Measurements from ENCODE around the gene MYO9B. TPM values are rescaled to one million over a fixed set of nuclear protein-coding genes. Genes with fewer than 3 reads are reported as not detected.
"Not testable (repeated sequence)": the region's sequence is repeated elsewhere in the genome, so short reads cannot be mapped to it uniquely, and the experiment has no call there.

MYO9B gene
- total and polyA plus RNA-seq, 4 donors = 27.9 to 124 (median 68.8) TPM

DNA sequence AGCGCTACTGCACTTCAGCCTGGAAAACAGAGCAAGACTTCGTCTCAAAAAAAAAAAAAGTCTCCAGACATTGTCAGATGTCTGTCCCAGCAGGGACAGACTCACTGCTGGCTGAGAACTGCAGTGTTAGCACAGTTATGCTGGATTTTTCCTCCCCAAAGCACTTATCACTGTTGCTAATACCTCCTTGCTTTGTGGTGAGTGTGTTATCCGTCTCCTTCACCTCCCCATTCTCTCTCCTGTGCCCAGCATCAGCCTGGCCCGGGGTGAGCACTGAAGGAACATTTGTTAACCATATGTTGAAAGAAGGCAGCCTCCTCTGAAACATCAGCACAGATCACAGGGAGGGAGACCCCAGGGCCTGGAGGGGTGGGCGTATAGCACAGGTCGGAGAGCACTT is 11.3 kb downstream of the MYO9B start:
- Histone ChIP-seq H3K9me3 (ENCODE audit: control insufficient read depth, insufficient read depth, low read length) (no peaks in the 10 kb centered on the region), H3K27me3 (ENCODE audit: control insufficient read depth, insufficient read depth, low read length) (no peaks in the 10 kb centered on the region), H3K4me1 (ENCODE audit: control insufficient read depth, insufficient read depth, low read length) (peaks cover 60% of the 10 kb centered on the region), H3K36me3 (ENCODE audit: control insufficient read depth, insufficient read depth, low read length) (peaks cover 21% of the 10 kb centered on the region), H3K27ac (ENCODE audit: low read depth, low read length) (peak overlapping the region; percentile 33), H3K4me3 (ENCODE audit: low read depth, low read length) (no peak overlapping the region)
- peak in 1 of 6 donors; percentile 28 for DNase-seq (ENCODE audit: low read depth in 4 of 6, low spot score in 6 of 6)
- WGBS (ENCODE audit: insufficient coverage) = 89% methylated on average over 4 of the region's 6 CpGs

DNA sequence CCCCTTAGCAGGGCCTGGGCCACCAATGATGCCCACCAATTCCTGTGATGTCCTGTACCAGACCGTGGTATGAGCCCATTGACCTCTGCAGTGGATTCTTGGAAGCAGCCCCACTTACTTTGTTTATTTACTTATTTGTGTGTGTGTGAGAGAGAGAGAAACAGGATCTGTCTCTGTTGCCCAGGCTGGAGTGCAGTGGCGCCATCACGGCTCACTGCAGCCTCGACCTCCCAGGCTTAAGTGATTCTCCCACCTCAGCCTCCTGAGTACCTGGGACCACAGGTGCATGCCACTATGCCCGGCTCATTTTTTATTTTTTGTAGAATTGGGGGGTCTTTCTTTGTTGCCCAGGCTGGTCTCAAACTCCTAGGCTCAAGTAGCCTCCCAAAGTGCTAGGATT is 13.0 kb downstream of the MYO9B start:
- H3K36me3 ChIP-seq (ENCODE audit: control insufficient read depth, insufficient read depth, low read length) = peaks cover 20% of the 10 kb centered on the region
- H3K9me3 ChIP-seq (ENCODE audit: control insufficient read depth, insufficient read depth, low read length) = no peaks in the 10 kb centered on the region
- no peaks in the 10 kb centered on the region for H3K27me3 ChIP-seq (ENCODE audit: control insufficient read depth, insufficient read depth, low read length)
- peaks cover 54% of the 10 kb centered on the region for H3K4me1 ChIP-seq (ENCODE audit: control insufficient read depth, insufficient read depth, low read length)
- peak overlapping the region; percentile 70 for H3K27ac ChIP-seq (ENCODE audit: low read depth, low read length)
- DNase-seq (ENCODE audit: low read depth in 4 of 6, low spot score in 6 of 6) = no peak
- H3K4me3 ChIP-seq (ENCODE audit: low read depth, low read length) = no peak overlapping the region
- WGBS (ENCODE audit: insufficient coverage) = 72% methylated on average over 3 of the region's 5 CpGs

DNA sequence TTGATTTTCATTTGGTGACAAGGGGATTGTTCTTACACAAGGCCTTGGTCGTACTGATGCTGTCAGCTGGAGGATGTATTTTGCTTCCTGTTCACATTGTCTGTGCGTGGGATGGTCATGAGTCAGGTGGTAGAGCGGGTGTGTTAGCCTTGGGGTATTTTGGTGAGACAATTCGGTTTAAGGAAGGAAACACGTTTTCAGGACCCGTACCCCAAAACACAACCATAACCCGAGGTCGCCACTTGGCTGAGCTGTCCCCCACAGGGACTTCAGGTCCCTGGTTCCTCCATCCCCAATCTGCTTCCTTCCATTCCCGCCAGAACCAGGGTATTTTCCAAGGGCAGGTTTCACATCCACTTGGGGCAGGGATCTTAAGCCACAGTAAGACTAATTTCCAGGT is 15.0 kb downstream of the MYO9B start:
- Histone ChIP-seq H3K27me3 (ENCODE audit: control insufficient read depth, insufficient read depth, low read length) (no peaks in the 10 kb centered on the region), H3K27ac (ENCODE audit: low read depth, low read length) (no peak overlapping the region), H3K4me1 (ENCODE audit: control insufficient read depth, insufficient read depth, low read length) (peaks cover 46% of the 10 kb centered on the region), H3K9me3 (ENCODE audit: control insufficient read depth, insufficient read depth, low read length) (no peaks in the 10 kb centered on the region), H3K4me3 (ENCODE audit: low read depth, low read length) (no peak overlapping the region), H3K36me3 (ENCODE audit: control insufficient read depth, insufficient read depth, low read length) (peaks cover 20% of the 10 kb centered on the region)
- 82% methylated on average over 5 of the region's 9 CpGs for WGBS (ENCODE audit: insufficient coverage)
- DNase-seq (ENCODE audit: low read depth in 4 of 6, low spot score in 6 of 6) = no peak

DNA sequence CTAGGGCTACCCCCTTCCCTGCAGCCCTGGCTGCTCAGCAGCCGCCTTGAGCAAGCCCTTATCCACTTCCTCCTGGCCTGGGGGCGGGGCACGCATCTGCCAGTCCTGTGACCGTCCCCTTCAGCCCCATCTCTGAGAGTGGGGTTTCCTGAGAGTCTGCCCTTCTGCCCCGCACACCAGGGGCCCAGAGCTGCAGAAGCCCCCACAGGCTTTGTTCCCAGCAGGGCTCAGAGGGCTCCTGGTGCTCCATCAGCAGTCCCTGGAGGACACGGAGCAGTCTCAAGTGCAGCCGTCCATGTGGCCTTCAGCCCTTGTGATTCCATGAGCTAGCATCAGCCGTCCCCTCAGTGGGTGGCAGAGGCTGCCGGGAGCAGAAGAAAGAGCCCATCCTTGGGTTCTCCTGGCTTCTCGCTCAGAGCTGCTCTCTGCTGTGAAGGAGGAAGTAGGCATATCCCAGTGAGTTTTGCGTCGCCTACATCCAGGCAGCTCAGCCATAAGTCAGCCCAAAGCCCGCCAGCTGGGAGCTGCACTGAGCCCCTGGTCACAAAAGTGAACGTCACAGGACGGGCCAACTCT is 16.3 kb downstream of the MYO9B start:
- Histone ChIP-seq H3K27me3 (ENCODE audit: control insufficient read depth, insufficient read depth, low read length) (no peaks in the 10 kb centered on the region), H3K36me3 (ENCODE audit: control insufficient read depth, insufficient read depth, low read length) (peaks cover 14% of the 10 kb centered on the region), H3K27ac (ENCODE audit: low read depth, low read length) (peak overlapping the region; percentile 25), H3K4me1 (ENCODE audit: control insufficient read depth, insufficient read depth, low read length) (peaks cover 33% of the 10 kb centered on the region), H3K4me3 (ENCODE audit: low read depth, low read length) (no peak overlapping the region), H3K9me3 (ENCODE audit: control insufficient read depth, insufficient read depth, low read length) (no peaks in the 10 kb centered on the region)
- WGBS (ENCODE audit: insufficient coverage) = 79% methylated on average over 14 of the region's 15 CpGs
- no peak for DNase-seq (ENCODE audit: low read depth in 4 of 6, low spot score in 6 of 6)

DNA sequence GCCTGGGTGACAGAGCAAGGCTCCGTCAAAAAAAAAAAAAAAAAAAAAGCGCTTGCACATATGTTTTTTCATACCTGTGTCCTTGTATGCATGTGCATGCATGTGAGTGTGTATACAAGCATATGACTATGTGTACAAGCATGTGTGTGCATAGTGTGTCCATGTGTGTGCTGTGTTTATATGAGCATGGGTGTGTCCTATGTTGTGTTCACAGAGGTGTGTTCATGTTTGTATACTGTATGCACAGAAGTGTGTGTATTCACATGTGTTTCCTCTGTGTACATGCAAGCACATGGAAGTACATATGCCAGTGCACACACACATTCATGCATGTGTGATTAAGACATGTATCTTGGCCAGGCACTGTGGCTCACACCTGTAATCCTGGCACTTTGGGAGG is 17.1 kb downstream of the MYO9B start:
- Histone ChIP-seq H3K36me3 (ENCODE audit: control insufficient read depth, insufficient read depth, low read length) (peaks cover 11% of the 10 kb centered on the region), H3K9me3 (ENCODE audit: control insufficient read depth, insufficient read depth, low read length) (no peaks in the 10 kb centered on the region), H3K27ac (ENCODE audit: low read depth, low read length) (no peak overlapping the region), H3K4me1 (ENCODE audit: control insufficient read depth, insufficient read depth, low read length) (peaks cover 27% of the 10 kb centered on the region), H3K27me3 (ENCODE audit: control insufficient read depth, insufficient read depth, low read length) (no peaks in the 10 kb centered on the region), H3K4me3 (ENCODE audit: low read depth, low read length) (no peak overlapping the region)
- WGBS (ENCODE audit: insufficient coverage) = no CpG with 5 or more reads among the region's 2 CpGs
- no peak for DNase-seq (ENCODE audit: low read depth in 4 of 6, low spot score in 6 of 6)

DNA sequence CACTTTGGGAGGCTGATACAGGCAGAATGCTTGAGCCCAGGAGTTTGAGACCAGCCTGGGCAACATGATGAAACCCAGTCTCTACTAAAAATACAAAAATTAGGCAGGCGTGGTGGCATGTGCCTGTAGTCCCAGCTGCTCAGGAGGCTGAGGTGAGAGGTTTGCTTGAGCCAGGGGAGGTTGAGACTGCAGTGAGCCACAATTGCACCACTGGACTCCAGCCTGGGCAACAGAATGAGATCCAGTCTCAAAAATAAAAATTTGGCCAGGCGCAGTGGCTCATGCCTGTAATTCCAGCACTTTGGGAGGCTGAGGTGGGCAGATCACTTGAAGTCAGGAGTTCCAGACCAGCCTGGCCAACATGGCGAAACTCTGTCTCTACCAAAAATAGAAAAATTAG is 19.1 kb downstream of the MYO9B start:
- 94% methylated on average over 3 of the region's 3 CpGs for WGBS (ENCODE audit: insufficient coverage)
- H3K9me3 ChIP-seq (ENCODE audit: control insufficient read depth, insufficient read depth, low read length); DNase-seq (ENCODE audit: low read depth in 4 of 6, low spot score in 6 of 6); H3K27ac ChIP-seq (ENCODE audit: low read depth, low read length); H3K27me3 ChIP-seq (ENCODE audit: control insufficient read depth, insufficient read depth, low read length); H3K4me3 ChIP-seq (ENCODE audit: low read depth, low read length): not testable (repeated sequence)
- H3K36me3 ChIP-seq (ENCODE audit: control insufficient read depth, insufficient read depth, low read length) = peaks cover 11% of the 10 kb centered on the region
- peaks cover 14% of the 10 kb centered on the region for H3K4me1 ChIP-seq (ENCODE audit: control insufficient read depth, insufficient read depth, low read length)

DNA sequence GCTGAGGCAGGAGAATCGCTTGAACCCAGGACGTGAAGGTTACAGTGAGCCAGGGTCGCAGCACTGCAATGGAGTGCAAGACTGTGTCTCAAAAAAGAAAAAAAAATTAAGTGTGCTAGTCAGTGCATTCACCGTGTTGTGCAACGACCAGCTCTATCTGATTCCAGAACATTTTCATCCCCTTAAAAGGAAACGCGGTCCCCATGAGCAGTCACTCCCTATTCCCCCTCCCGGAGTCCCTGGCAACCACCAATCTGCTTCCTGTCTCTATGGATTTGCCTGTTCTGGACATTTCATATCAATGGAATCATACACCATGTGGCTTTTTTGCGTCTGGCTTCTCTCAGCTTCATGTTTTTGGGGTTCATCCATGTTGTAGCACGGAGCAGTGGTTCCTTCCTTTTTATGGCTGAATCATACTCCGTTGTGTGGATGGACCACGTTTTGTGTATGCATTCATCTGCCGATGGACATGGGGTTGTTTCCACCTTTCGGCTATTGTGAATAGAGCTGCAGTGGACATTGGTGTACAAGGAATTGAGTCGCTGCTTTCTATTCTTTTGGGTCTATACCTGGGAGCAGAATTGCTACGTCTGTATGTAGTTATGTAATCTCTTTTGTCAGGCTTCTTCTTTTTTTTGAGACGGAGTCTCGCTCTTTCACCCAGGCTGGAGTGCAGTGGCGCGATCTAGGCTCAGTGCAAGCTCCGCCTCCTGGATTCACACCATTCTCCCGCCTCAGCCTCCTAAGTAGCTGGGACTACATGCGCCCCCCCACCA is 19.8 kb downstream of the MYO9B start:
- no peaks in the 10 kb centered on the region for H3K27me3 ChIP-seq (ENCODE audit: control insufficient read depth, insufficient read depth, low read length)
- H3K36me3 ChIP-seq (ENCODE audit: control insufficient read depth, insufficient read depth, low read length) = peaks cover 11% of the 10 kb centered on the region
- 97% methylated on average over 15 of the region's 23 CpGs for WGBS (ENCODE audit: insufficient coverage)
- no peaks in the 10 kb centered on the region for H3K9me3 ChIP-seq (ENCODE audit: control insufficient read depth, insufficient read depth, low read length)
- peaks cover 11% of the 10 kb centered on the region for H3K4me1 ChIP-seq (ENCODE audit: control insufficient read depth, insufficient read depth, low read length)
- no peak for DNase-seq (ENCODE audit: low read depth in 4 of 6, low spot score in 6 of 6)
- H3K4me3 ChIP-seq (ENCODE audit: low read depth, low read length) = no peak overlapping the region
- no peak overlapping the region for H3K27ac ChIP-seq (ENCODE audit: low read depth, low read length)

DNA sequence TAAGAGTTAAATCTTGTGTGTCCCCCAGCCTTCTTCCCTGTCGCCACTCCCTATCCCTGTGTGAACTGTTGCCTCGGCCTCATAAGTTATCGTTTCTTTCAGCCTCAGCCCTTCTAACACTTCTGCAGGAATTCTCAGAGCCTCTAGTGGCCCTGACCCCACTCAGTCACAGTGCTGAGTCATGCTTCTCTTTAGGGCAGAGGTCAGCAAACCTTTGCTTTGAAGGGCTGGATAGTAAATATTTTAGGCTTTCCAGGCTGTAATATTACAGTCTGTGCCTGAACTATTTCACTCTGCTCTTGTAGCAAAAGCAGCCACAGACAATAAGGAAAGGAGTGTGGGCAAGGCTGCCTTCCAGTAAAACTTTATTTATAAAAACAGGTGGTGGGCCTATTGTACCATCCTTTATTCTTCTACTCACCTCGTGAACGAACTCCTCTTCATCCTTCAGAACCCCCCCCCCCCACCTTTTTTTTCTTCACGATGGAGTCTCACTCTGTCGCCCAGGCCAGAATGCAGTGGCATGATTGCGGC is 22.1 kb downstream of the MYO9B start:
- WGBS (ENCODE audit: insufficient coverage) = 85% methylated on average over 5 of the region's 8 CpGs
- H3K27ac ChIP-seq (ENCODE audit: low read depth, low read length) = no peak overlapping the region

DNA sequence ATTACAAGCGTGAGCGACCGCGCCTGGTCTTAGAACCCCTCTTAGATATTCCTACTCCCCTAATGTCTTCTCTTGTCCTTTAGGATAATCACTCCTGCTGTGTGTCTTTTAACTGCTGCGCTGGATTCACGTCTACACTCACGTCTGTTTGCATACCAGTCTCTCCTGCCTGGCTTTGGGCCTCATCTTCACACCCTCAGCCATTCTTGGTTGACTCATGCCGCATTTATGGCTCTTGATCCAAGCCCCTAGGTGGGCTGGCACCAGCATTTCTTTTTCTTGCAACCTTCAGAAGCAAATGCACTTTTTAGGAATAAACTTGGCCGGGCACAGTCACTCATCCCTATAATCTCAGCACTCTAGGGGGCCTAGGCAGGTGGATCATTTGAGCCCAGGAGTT is 22.7 kb downstream of the MYO9B start:
- Histone ChIP-seq H3K4me3 (ENCODE audit: low read depth, low read length) (no peak overlapping the region), H3K27me3 (ENCODE audit: control insufficient read depth, insufficient read depth, low read length) (no peaks in the 10 kb centered on the region), H3K9me3 (ENCODE audit: control insufficient read depth, insufficient read depth, low read length) (no peaks in the 10 kb centered on the region), H3K4me1 (ENCODE audit: control insufficient read depth, insufficient read depth, low read length) (no peaks in the 10 kb centered on the region), H3K27ac (ENCODE audit: low read depth, low read length) (no peak overlapping the region), H3K36me3 (ENCODE audit: control insufficient read depth, insufficient read depth, low read length) (peaks cover 28% of the 10 kb centered on the region)
- no peak for DNase-seq (ENCODE audit: low read depth in 4 of 6, low spot score in 6 of 6)
- 95% methylated on average over 9 of the region's 9 CpGs for WGBS (ENCODE audit: insufficient coverage)

More for the DNA sequence above, 22.1 kb downstream of the MYO9B start:
- Histone ChIP-seq H3K27me3 (ENCODE audit: control insufficient read depth, insufficient read depth, low read length) (no peaks in the 10 kb centered on the region), H3K36me3 (ENCODE audit: control insufficient read depth, insufficient read depth, low read length) (peaks cover 21% of the 10 kb centered on the region), H3K4me3 (ENCODE audit: low read depth, low read length) (no peak overlapping the region), H3K4me1 (ENCODE audit: control insufficient read depth, insufficient read depth, low read length) (no peaks in the 10 kb centered on the region), H3K9me3 (ENCODE audit: control insufficient read depth, insufficient read depth, low read length) (no peaks in the 10 kb centered on the region)
- DNase-seq (ENCODE audit: low read depth in 4 of 6, low spot score in 6 of 6) = no peak

Data from spinal cord (tissue), 10 donors.